ENCODE results near the gene MEN1. TPM values are rescaled to one million over a fixed set of nuclear protein-coding genes. Genes with fewer than 3 reads are reported as not detected.

MEN1 gene
- total RNA-seq, 1 experiment from 2014 or later: 32.7 TPM

DNA sequence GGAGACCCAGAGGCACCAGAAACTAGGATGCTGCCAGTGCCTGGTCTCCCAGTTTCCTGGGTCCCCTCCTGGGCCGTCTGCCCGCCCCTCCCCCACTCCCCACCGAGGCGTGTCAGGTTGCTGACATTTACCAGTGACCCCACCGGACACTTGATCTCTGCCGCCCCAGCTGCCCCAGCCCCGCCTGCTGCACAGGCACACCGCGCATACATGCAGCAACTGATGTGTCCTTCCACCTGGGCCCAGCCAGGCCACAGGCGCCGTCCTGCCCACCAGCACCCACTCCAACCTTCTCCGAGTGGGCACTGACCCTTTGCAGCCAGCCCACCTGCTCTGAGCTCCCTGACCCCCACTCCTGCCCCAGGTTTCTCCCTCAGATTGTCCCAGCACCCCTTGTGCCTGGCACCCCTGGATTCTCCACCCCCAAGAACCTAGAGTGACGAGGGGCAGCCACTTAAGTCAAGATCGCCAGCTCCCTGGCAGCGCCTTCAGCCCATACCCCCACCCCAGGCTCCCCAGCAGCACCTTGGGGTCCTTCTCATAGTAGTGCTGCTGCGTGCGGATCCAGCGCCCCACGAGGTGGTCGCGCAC, 51.1 kb downstream of the MEN1 start:
- Histone ChIP-seq H3K4me3 (ENCODE audit: low read depth, low read length) (no peak overlapping the region), H3K9me3 (no peaks in the 10 kb centered on the region), H3K27me3 (replicated peaks; ENCODE audit: control insufficient read depth, insufficient read depth, low read length) (no peaks in the 10 kb centered on the region), H3K4me1 (no peaks in the 10 kb centered on the region), H3K36me3 (ENCODE audit: control insufficient read depth, insufficient read depth, low read length) (peaks cover 3% of the 10 kb centered on the region; the same call in 1 of the 2 replicates)
- POLR2A ChIA-PET: interaction anchor here (2.1 kb wide), 1 partner anchor 19 kb away, joined by 10 read pairs; the partner anchor contains the start of gene SF1
- peak in 1 of 2 experiments; percentile 43 for DNase-seq
- intact Hi-C loops (cut with micrococcal nuclease; ENCODE audit: unreplicated experiment): no loop called here
- no TSS peak for BruUV-seq (replicated peaks)
- Mint-ChIP-seq H3K9me3 (ENCODE audit: unreplicated experiment) (no peaks in the 10 kb centered on the region), H3K4me1 (ENCODE audit: low read depth, unreplicated experiment) (no peaks in the 10 kb centered on the region), H3K4me3 (ENCODE audit: unreplicated experiment) (no peak overlapping the region), H3K36me3 (ENCODE audit: insufficient read depth, unreplicated experiment) (peaks cover 61% of the 10 kb centered on the region), H3K27ac (ENCODE audit: unreplicated experiment) (peak overlapping the region; percentile 55), H3K27me3 (ENCODE audit: insufficient read depth, unreplicated experiment) (no peaks in the 10 kb centered on the region)
- CTCF ChIA-PET: interaction anchor here (0.6 kb wide), 1 partner anchor 976 kb away, joined by 4 read pairs; no protein-coding TSS in a partner anchor
- TF ChIP-seq, protein P1, sequence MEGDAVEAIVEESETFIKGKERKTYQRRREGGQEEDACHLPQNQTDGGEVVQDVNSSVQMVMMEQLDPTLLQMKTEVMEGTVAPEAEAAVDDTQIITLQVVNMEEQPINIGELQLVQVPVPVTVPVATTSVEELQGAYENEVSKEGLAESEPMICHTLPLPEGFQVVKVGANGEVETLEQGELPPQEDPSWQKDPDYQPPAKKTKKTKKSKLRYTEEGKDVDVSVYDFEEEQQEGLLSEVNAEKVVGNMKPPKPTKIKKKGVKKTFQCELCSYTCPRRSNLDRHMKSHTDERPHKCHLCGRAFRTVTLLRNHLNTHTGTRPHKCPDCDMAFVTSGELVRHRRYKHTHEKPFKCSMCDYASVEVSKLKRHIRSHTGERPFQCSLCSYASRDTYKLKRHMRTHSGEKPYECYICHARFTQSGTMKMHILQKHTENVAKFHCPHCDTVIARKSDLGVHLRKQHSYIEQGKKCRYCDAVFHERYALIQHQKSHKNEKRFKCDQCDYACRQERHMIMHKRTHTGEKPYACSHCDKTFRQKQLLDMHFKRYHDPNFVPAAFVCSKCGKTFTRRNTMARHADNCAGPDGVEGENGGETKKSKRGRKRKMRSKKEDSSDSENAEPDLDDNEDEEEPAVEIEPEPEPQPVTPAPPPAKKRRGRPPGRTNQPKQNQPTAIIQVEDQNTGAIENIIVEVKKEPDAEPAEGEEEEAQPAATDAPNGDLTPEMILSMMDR (IDR thresholded peaks at IDR 0.05; ENCODE audit: insufficient read depth in 1 of 2, low read depth in 1 of 2, low read length in 1 of 2, severe bottlenecking in 1 of 2, unreplicated experiment in 1 of 2): no peak

DNA sequence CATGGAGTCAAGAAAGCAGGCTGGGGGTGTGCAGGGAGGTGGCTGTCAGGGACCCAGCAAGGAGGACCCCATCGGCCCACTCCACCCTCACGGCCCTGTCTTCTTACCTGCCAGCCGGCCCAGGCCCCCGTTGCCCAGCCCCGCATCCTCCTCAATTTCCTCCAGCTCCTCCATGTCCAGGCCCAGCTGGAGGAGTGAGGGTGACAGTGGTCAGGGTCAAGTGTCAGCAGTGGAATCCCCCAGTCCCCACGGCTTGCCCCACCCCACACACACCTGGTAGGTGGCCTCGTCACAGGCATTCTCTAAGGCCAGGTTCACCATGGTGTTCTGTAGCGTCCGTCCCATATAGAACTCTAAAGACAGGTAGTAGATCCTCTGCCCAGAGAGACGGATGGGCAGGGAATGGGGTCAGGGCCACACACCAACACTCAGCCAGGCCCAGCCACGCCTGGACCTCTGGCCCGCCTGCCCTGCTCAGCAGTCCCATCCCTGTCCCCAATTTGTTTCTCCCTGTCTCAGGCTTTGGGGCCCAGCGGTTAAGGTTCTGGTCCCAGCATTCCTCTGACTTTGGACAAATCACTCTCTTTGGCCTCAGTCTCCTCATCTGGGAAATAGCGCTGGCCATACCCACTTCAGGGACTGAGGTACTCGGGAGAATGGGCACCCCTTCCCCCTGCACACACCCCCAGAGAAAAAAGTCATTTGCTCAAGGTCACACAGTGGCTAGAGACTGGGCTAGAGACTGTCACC, 51.8 kb downstream of the MEN1 start:
- ChIA-PET CTCF (interaction anchor here (0.6 kb wide), 1 partner anchor 975 kb away, joined by 4 read pairs; no protein-coding TSS in a partner anchor), POLR2A (no interaction called here)
- TF ChIP-seq, protein P1 (IDR thresholded peaks at IDR 0.05; ENCODE audit: insufficient read depth in 1 of 2, low read depth in 1 of 2, low read length in 1 of 2, severe bottlenecking in 1 of 2, unreplicated experiment in 1 of 2): no peak
- Histone ChIP-seq H3K36me3 (ENCODE audit: control insufficient read depth, insufficient read depth, low read length) (no peaks in the 10 kb centered on the region), H3K4me3 (ENCODE audit: low read depth, low read length) (no peak overlapping the region), H3K9me3 (no peaks in the 10 kb centered on the region), H3K4me1 (no peaks in the 10 kb centered on the region), H3K27me3 (replicated peaks; ENCODE audit: control insufficient read depth, insufficient read depth, low read length) (no peaks in the 10 kb centered on the region)
- peaks cover 54% of the 10 kb centered on the region for H3K36me3 Mint-ChIP-seq (ENCODE audit: insufficient read depth, unreplicated experiment)
- BruUV-seq (replicated peaks): no TSS peak
- H3K27ac Mint-ChIP-seq (ENCODE audit: unreplicated experiment): peak overlapping the region; percentile 55
- no peak overlapping the region for H3K4me3 Mint-ChIP-seq (ENCODE audit: unreplicated experiment)
- H3K9me3 Mint-ChIP-seq (ENCODE audit: unreplicated experiment): no peaks in the 10 kb centered on the region
- H3K4me1 Mint-ChIP-seq (ENCODE audit: low read depth, unreplicated experiment): no peaks in the 10 kb centered on the region
- no peaks in the 10 kb centered on the region for H3K27me3 Mint-ChIP-seq (ENCODE audit: insufficient read depth, unreplicated experiment)
- intact Hi-C loops (cut with micrococcal nuclease; ENCODE audit: unreplicated experiment): no loop called here
- DNase-seq: peak in 1 of 2 experiments; percentile 32

DNA sequence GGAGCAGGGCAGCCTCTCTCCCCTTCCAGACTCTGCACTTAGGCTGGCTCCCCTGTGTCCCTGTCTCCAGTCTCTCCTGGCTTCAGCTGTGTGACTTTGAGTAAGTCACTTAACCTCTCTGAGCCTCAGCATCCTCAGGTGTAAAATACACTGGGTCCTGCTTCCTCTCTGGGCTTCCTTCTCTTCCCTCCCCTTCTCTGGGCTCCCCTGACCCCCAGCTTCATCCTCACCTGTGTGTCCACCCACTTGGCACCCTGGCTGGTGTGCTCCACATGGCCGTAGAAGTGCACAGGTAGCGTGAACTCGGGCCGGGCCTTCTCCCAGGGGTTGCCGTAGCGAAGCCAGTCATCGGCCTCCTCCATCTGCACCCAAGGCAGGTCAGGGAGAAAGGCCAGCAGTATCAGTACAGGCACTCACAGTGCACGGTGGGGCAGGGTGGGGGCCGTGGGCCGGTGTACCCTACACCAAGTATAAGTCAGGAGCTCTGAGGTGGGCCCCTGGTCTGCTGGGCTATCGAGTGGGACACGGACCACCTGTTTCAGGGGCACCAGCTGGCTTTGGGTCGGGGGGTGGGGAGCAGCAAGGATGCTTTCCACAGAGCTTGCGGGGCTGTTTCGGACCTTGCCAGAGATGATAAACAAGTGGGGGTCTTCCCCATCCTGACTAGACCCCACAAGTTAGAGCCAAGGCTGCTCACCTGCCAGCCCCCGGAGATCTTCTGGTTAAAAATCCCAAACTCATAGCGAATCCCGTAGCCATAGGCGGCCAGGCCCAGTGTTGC, 52.6 kb downstream of the MEN1 start:
- H3K4me1 Mint-ChIP-seq (ENCODE audit: low read depth, unreplicated experiment): no peaks in the 10 kb centered on the region
- ChIA-PET POLR2A (no interaction called here), CTCF (no interaction called here)

More for the DNA sequence above, 52.6 kb downstream of the MEN1 start:
- TF ChIP-seq, protein P1 (IDR thresholded peaks at IDR 0.05; ENCODE audit: insufficient read depth in 1 of 2, low read depth in 1 of 2, low read length in 1 of 2, severe bottlenecking in 1 of 2, unreplicated experiment in 1 of 2): no peak
- Mint-ChIP-seq H3K36me3 (ENCODE audit: insufficient read depth, unreplicated experiment) (peaks cover 46% of the 10 kb centered on the region), H3K9me3 (ENCODE audit: unreplicated experiment) (no peaks in the 10 kb centered on the region), H3K27me3 (ENCODE audit: insufficient read depth, unreplicated experiment) (no peaks in the 10 kb centered on the region), H3K4me3 (ENCODE audit: unreplicated experiment) (no peak overlapping the region), H3K27ac (ENCODE audit: unreplicated experiment) (peak overlapping the region; percentile 55)
- H3K4me1 ChIP-seq: no peaks in the 10 kb centered on the region
- H3K36me3 ChIP-seq (ENCODE audit: control insufficient read depth, insufficient read depth, low read length): no peaks in the 10 kb centered on the region
- H3K4me3 ChIP-seq (ENCODE audit: low read depth, low read length): no peak overlapping the region
- no peaks in the 10 kb centered on the region for H3K9me3 ChIP-seq
- no peaks in the 10 kb centered on the region for H3K27me3 ChIP-seq (replicated peaks; ENCODE audit: control insufficient read depth, insufficient read depth, low read length)
- DNase-seq: peak in 1 of 2 experiments; percentile 34
- intact Hi-C loops (cut with micrococcal nuclease; ENCODE audit: unreplicated experiment): no loop called here
- BruUV-seq (replicated peaks): no TSS peak

Data from Caco-2 (cell line).